Natural killer cell (primary cell): ENCODE data around the gene STX17. TPM values are rescaled to one million over a fixed set of nuclear protein-coding genes. Genes with fewer than 3 reads are reported as not detected.

Source experiments
- ATAC-seq, 3 donors: fragments of 150-1000 bp in 2 of 3; fragments of 200-7000 bp in 1 of 3; cut with Tn5 transposase; 1 replicate in 1 of 3; 2 replicates in 2 of 3; pipeline ENCODE4 v1.10.0; 2021; ENCODE audit warnings: mild to moderate bottlenecking in 2 of 3, moderate library complexity in 2 of 3
- DNase-seq, 2 donors: peaks; one replicate each; pipeline versions ENCODE4 v3.0.0 to v3.0.0-alpha.2; 2013 to 2021; ENCODE audit warnings: mixed read lengths in 1 of 2
- H3K27ac ChIP-seq: one replicate; pipeline ENCODE4 v1.5.1; 2013; ENCODE audit warnings: mild to moderate bottlenecking, low read length
- H3K27me3 ChIP-seq: one replicate; pipeline ENCODE4 v1.6.1; 2013; ENCODE audit warnings: low read length; ENCODE audit not compliant: control insufficient read depth, insufficient read depth
- H3K36me3 ChIP-seq: one replicate; pipeline ENCODE4 v1.6.1; 2013; ENCODE audit warnings: low read length; ENCODE audit not compliant: control insufficient read depth, insufficient read depth
- H3K4me1 ChIP-seq: one replicate; pipeline ENCODE4 v1.6.1; 2013; ENCODE audit warnings: low read length; ENCODE audit not compliant: control insufficient read depth, insufficient read depth
- H3K4me3 ChIP-seq: one replicate; pipeline ENCODE4 v1.5.1; 2013; ENCODE audit warnings: low read length
- H3K9me3 ChIP-seq: one replicate; pipeline ENCODE4 v1.6.1; 2013; ENCODE audit warnings: low read length; ENCODE audit not compliant: control insufficient read depth, insufficient read depth
- H3K27ac Mint-ChIP-seq, 2 donors: one replicate each; pipeline ENCODE4 v1.8.0; 2022; ENCODE audit warnings: mild to moderate bottlenecking in 2 of 2, mixed read lengths in 2 of 2, moderate library complexity in 1 of 2
- H3K27me3 Mint-ChIP-seq, 2 donors: one replicate each; pipeline ENCODE4 v1.8.0; 2022; ENCODE audit warnings: low read depth in 2 of 2, mixed read lengths in 2 of 2
- H3K36me3 Mint-ChIP-seq: one replicate; pipeline ENCODE4 v1.8.0; 2022; ENCODE audit warnings: mixed read lengths
- H3K4me1 Mint-ChIP-seq, 2 donors: one replicate each; pipeline ENCODE4 v1.8.0; 2022; ENCODE audit warnings: mixed read lengths in 2 of 2
- H3K4me3 Mint-ChIP-seq: one replicate; pipeline ENCODE4 v1.8.0; 2022; ENCODE audit warnings: mild to moderate bottlenecking, moderate library complexity, mixed read lengths
- H3K9me3 Mint-ChIP-seq, 2 donors: one replicate each; pipeline ENCODE4 v1.8.0; 2022; ENCODE audit warnings: mixed read lengths in 2 of 2
- CTCF ChIP-seq: fragments of 200-600 bp; IDR thresholded peaks from one replicate; pipeline ENCODE4 v1.8.0; 2022; ENCODE audit warnings: antibody characterized with exemption
- WGBS: methylation state at CpG from one replicate; pipeline ENCODE4 v1.1.7; 2013; ENCODE audit warnings: missing lambda C conversion rate; ENCODE audit not compliant: insufficient coverage; 5-methylcytosine and 5-hydroxymethylcytosine counted together
- intact Hi-C: fragments of 100-400 bp; cut with micrococcal nuclease; formaldehyde crosslinking; loops from one replicate; pipeline ENCODE4 v1.14.2; 2022
- total RNA-seq, 4 donors: library from RNA; stranded (reverse); fragments of 120-200 nt in 1 of 4; gene quantifications; one replicate each; pipeline versions ENCODE4 v1.2.3 to v1.2.4, GENCODE V29; 2013 to 2022

Gene STX17
- total RNA-seq, 3 donors from 2014 or later (not counting 1 experiment from before 2014, with no cell fraction given) = 28.4 to 41.5 (median 33.8) TPM

- intact Hi-C loops = no loop called here
- no peaks in the 10 kb centered on the region for H3K27me3 ChIP-seq
- H3K36me3 Mint-ChIP-seq = peaks cover 37% of the 10 kb centered on the region
Observed at GRCh38 chr9:99929652-99930051, 23.2 kb downstream of the STX17 start.

GRCh38 chr9:99931155-99931840 is 24.8 kb downstream of the STX17 start:
- intact Hi-C loops = no loop called here
- no peaks in the 10 kb centered on the region for H3K27me3 ChIP-seq
- no peaks in the 10 kb centered on the region for H3K9me3 ChIP-seq
- Mint-ChIP-seq H3K9me3 (no peaks in the 10 kb centered on the region), H3K4me3 (no peak overlapping the region), H3K27me3 (no peaks in the 10 kb centered on the region), H3K27ac (no peak overlapping the region), H3K36me3 (peaks cover 22% of the 10 kb centered on the region), H3K4me1 (peaks cover 6 to 10% of the 10 kb centered on the region in 2 donors)
- no peak for TF ChIP-seq CTCF
- no peak overlapping the region for H3K27ac ChIP-seq
- peaks cover 8% of the 10 kb centered on the region for H3K36me3 ChIP-seq
- H3K4me3 ChIP-seq = no peak overlapping the region
- no peaks in the 10 kb centered on the region for H3K4me1 ChIP-seq
- DNase-seq (no peak), ATAC-seq (no peak)
- 100% methylated on average over 5 of the region's 6 CpGs for WGBS

More at GRCh38 chr9:99929652-99930051, 23.2 kb downstream of the STX17 start:
- H3K27ac ChIP-seq = no peak overlapping the region
- H3K9me3 Mint-ChIP-seq = peaks cover 5 to 8% of the 10 kb centered on the region in 2 donors
- H3K4me1 Mint-ChIP-seq = peaks cover 0 to 5% of the 10 kb centered on the region in 2 donors
- H3K4me3 Mint-ChIP-seq = no peak overlapping the region
- 100% methylated on average over 2 of the region's 2 CpGs for WGBS
- H3K9me3 ChIP-seq = no peaks in the 10 kb centered on the region
- DNase-seq (no peak), ATAC-seq (no peak)
- H3K4me1 ChIP-seq = no peaks in the 10 kb centered on the region
- TF ChIP-seq CTCF = no peak
- H3K27ac Mint-ChIP-seq = no peak overlapping the region
- H3K27me3 Mint-ChIP-seq = no peaks in the 10 kb centered on the region
- H3K4me3 ChIP-seq = no peak overlapping the region
- peaks cover 13% of the 10 kb centered on the region for H3K36me3 ChIP-seq

- H3K36me3 Mint-ChIP-seq = peaks cover 7% of the 10 kb centered on the region
- WGBS = 87% methylated on average over 2 of the region's 4 CpGs
- H3K27ac ChIP-seq = no peak overlapping the region
Observed at GRCh38 chr9:99936947-99937587, 30.6 kb downstream of the STX17 start.

More at GRCh38 chr9:99936947-99937587, 30.6 kb downstream of the STX17 start:
- intact Hi-C loops = no loop called here
- H3K27ac Mint-ChIP-seq = no peak overlapping the region
- no peak overlapping the region for H3K4me3 Mint-ChIP-seq
- Histone ChIP-seq H3K4me3 (no peak overlapping the region), H3K27me3 (no peaks in the 10 kb centered on the region), H3K36me3 (peaks cover 3% of the 10 kb centered on the region), H3K9me3 (no peaks in the 10 kb centered on the region), H3K4me1 (no peaks in the 10 kb centered on the region)
- peaks cover 6 to 11% of the 10 kb centered on the region in 2 donors for H3K4me1 Mint-ChIP-seq
- H3K27me3 Mint-ChIP-seq = no peaks in the 10 kb centered on the region
- TF ChIP-seq CTCF = no peak
- peaks cover 4% of the 10 kb centered on the region in 2 donors for H3K9me3 Mint-ChIP-seq
- DNase-seq (no peak), ATAC-seq (no peak)
